A172 (cell line): ENCODE measurements around the gene CSAG1. TPM values are rescaled to one million over a fixed set of nuclear protein-coding genes. Genes with fewer than 3 reads are reported as not detected.
"Not testable (repeated sequence)": the region's sequence is repeated elsewhere in the genome, so short reads cannot be mapped to it uniquely, and the experiment has no call there.

Source experiments
- DNase-seq: peaks from one replicate; pipeline ENCODE4 v3.0.0-alpha.2; 2015; ENCODE audit warnings: low spot score
- total RNA-seq: library from RNA; depleted of rRNA; stranded (reverse); fragments of >200 nt; shearing (Covaris generic); gene quantifications from 2 replicates; pipeline ENCODE4 v1.2.3, GENCODE V29; 2014; rRNA removed

The CSAG1 gene
- 0.65 TPM in 1 of 2 replicates, not detected in the other for total RNA-seq

GRCh38 chrX:152733261-152733975 is at the start of gene CSAG1, which contains the start of gene MAGEA12:
CSAG1 (minus strand) TSS chrX:152733721; CDS start chrX:152732460, 1,261 bp downstream.
MAGEA12 (plus strand) TSS chrX:152733757; CDS start chrX:152736162, 2,405 bp downstream.
- DNase-seq = no peak

DNA sequence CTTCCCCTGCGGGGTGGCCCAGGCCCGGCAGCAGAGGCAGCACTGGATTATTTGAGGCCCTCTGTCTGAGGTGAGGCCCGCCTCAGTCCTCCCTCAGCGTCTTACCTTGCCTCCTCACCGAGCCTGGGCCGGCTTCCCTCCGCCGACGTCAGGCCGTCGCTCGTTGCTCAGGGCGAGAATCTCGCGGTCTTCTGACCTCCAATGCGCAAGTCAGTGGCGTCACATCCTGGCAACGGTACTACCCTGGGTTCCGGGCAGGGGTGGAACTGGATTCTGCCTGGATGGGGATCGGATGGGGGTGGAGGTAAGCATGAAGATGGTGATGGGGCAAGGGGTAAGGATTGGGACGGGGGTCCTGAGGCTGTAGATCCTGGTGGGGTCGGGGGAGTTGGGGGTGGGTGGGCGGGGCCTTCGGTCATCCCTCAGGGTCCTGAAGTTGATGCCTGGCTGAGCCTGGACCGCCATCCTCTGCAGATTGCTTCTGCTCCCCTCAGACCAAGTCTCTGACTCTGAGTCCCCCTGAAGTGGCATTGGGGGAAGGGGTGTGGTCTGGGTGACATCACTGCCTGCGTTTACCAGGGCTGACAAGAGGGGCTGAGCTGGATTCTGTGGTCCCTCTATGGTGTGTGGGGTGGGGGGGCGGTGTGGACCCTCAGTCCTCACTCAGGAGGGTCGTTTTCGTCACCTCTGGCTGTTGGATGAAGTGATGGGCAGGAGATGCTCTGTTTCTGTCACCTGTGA is 36.2 kb upstream of the CSAG1 start, which contains the start of gene MAGEA6:
MAGEA6 (minus strand) TSS at position 141 of the 741 bp plus-strand sequence. CDS start 2,039 bp downstream, outside the sequence.
- DNase-seq = not testable (repeated sequence)

DNA sequence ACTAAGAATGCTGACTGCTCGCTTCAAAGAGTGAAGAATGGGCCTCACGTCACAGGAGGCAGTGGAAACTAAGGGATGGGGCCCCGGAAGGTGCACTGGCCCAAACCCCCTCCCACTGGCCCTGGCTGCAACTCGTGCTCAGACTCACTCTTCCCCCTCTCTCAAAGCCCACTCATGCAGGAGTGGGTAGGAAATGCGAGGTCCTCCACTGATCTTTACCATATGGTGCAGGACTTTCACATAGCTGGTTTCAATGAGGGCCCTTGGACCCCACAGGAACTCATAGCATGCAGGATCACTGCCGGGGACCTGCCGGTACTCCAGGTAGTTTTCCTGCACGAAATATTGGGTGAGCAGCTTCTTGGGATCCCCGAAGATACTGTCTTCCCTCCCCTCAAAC is 33.0 kb upstream of the CSAG1 start:
- not testable (repeated sequence) for DNase-seq

- DNase-seq = not testable (repeated sequence)
Measured at GRCh38 chrX:152761582-152761981, 28.1 kb upstream of the CSAG1 start.

DNA sequence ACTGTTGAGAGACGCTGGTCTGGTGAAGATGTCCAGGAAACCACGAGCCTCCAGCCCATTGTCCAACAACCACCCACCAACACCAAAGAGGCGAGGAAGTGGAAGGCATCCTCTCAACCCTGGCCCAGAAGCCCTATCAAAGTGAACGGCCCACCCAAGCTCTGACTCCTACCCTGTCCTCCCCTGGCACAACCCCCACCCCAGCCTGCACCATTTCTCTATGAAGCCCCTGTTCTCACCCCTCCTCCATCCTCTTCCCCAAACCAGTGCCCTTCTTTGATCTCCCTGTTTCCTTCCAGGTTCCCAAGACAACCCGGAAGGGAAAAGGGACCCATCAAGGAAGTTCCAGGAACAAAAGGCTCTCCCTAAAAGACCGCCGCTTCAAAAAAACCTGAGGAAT is 26.0 kb upstream of the CSAG1 start:
- DNase-seq = not testable (repeated sequence)

- not testable (repeated sequence) for DNase-seq
Measured at GRCh38 chrX:152758918-152759317, 25.4 kb upstream of the CSAG1 start, which contains the start of gene CSAG3. CSAG3 (plus strand) TSS chrX:152759218.

- not testable (repeated sequence) for DNase-seq
Measured at GRCh38 chrX:152754871-152755270, 21.4 kb upstream of the CSAG1 start.

DNA sequence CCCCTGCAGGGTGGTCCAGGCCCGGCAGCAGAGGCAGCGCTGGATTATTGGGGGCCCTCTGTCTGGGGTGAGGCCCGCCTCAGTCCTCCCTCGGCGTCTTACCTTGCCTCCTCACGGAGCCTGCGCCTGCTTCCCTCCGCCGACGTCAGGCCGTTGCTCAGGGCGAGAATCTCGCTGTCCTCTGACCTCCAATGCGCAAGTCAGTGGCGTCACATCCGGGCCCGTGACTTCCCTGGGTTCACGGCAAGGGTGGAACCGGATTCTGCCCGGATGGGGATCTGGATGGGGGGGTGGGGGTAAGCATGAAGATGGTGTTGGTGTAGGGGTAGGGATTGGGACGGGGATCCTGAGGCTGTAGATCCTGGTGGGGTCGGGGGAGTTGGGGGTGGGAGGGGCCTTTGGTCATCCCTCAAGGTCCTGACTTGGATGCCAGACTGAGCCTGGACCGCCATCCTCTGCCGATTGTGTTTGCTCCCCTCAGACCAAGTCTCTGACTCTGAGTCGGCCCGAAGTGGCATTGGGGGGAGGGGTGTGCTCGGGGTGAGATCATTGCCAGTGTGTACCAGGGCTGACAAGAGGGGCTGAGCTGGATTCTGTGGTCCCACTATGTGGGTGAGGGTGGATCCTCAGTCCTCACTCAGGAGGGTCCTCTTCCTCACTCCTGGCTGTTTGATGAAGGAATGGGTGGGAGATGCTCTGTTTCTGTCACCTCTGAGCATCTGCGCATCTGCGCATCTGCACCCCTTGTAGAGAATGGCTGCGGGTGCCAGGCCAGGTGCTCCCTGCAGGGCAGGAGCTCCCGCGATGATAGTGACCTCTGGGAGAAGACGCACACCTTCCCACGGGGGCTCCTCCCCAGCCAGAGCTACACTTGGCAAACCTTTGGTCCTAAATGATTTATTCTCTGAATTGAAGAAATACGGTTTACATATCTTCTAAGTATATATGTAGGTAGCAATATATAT is 20.4 kb upstream of the CSAG1 start, which contains the start of gene MAGEA2:
MAGEA2 (minus strand) TSS at position 157 of the 965 bp plus-strand sequence. CDS start 2,479 bp downstream, outside the sequence.
- DNase-seq = not testable (repeated sequence)

DNA sequence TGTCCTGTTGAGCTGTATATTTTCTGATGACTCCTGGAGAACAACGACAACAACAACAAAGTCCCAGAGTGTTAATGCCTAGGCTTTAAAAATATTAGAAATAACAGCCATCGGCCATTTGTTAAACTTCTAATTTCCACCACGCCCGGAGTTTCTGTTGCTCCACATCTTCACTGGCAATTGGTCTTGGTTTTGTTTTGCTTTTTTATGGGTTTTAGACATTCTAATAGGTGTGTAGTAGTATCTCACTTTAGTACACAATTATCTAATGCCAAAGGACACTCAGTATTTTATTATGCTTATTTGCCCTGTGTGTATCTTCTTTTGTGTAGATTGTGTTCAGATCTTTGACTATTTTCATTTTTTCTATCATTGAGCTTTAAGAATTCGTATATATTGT is 5.0 kb upstream of the CSAG1 start:
- no peak for DNase-seq

DNA sequence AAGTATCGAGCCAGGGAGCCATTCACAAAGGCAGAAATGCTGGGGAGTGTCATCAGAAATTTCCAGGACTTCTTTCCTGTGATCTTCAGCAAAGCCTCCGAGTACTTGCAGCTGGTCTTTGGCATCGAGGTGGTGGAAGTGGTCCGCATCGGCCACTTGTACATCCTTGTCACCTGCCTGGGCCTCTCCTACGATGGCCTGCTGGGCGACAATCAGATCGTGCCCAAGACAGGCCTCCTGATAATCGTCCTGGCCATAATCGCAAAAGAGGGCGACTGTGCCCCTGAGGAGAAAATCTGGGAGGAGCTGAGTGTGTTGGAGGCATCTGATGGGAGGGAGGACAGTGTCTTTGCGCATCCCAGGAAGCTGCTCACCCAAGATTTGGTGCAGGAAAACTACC is 3.0 kb upstream of the CSAG1 start:
- not testable (repeated sequence) for DNase-seq

- no peak for DNase-seq
Measured at GRCh38 chrX:152735860-152736511, 2.5 kb upstream of the CSAG1 start.

- DNase-seq = no peak
Measured at GRCh38 chrX:152735101-152735500, 1.6 kb upstream of the CSAG1 start.

DNA sequence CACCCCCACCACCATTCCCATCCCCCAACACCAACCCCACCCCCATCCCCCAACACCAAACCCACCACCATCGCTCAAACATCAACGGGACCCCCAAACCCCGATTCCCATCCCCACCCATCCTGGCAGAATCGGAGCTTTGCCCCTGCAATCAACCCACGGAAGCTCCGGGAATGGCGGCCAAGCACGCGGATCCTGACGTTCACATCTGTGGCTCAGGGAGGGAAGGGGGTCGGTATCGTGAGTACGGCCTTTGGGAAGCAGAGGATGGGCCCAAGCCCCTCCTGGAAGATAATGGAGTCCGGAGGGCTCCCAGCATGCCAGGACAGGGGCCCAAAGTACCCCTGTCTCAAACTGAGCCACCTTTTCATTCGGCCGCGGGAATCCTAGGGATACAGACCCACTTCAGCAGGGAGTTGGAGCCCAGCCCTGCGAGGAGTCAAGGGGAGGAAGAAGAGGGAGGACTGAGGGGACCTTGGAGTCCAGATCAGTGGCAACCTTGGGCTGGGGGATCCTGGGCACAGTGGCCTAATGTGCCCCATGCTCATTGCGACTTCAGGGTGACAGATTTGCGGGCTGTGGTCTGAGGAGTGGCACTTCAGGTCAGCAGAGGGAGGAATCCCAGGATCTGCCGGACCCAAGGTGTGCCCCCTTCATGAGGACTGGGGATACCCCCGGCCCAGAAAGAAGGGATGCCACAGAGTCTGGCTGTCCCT is 780 bp upstream of the CSAG1 start:
- not testable (repeated sequence) for DNase-seq

GRCh38 chrX:152725409-152725808 is 8.1 kb downstream of the CSAG1 start:
- DNase-seq = no peak

- DNase-seq = not testable (repeated sequence)
Measured at GRCh38 chrX:152713815-152714787, 19.4 kb downstream of the CSAG1 start, which contains the start of gene MAGEA2B. MAGEA2B (plus strand) TSS chrX:152714628; CDS start chrX:152717107, 2,479 bp downstream.

DNA sequence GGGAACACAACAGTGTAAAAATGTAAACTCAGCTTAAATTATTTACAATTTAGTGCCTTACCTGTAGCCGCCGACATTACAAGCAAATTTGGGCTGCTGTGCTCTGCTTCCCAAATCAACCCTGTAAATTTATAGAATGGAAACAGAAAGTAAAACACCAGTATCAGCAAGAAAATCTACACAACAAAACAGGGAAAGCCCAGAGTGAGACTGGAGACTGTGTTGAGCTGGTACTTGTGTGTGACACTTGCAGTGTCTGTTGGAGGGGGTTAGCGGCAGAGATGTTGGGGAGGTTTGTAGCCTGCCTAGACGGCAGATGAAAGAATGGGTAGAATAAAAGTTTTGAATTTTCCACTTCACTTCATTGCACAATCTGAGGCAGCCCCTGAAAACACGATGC is 20.3 kb downstream of the CSAG1 start:
- DNase-seq = not testable (repeated sequence)

GRCh38 chrX:152709173-152709572 is 24.3 kb downstream of the CSAG1 start, which contains the start of gene CSAG2:
CSAG2 (minus strand) TSS chrX:152709273; CDS start chrX:152709112, 161 bp downstream.
- not testable (repeated sequence) for DNase-seq

DNA sequence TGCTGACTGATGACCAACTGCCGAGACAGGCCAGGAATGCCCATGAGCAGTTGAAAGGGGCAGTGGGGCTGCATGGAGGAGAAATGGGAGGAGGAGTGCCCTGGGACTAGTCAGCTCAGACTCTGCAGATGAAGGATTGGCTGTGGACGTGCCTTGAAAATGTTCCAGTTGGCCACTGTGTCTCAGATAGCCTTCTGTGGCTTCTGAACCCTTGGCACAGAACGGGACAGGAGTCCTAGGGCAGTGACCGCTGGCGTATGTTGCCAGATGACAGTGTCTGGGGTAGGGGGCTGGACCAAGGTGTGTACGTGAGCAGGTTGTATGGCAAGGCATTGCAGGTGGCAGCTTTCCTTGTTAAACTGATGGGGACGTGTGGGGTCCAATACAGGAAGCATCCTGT is 27.0 kb downstream of the CSAG1 start:
- not testable (repeated sequence) for DNase-seq
